GM21526 (cell line): ENCODE data around the gene GREM1.

ENCODE experiments used
- ATAC-seq: cut with Tn5 transposase; IDR thresholded peaks from one replicate; pipeline ENCODE4 v1.9.1; 2021; ENCODE audit warnings: moderate library complexity; ENCODE audit not compliant: unreplicated experiment, low FRiP score

GREM1 gene

DNA sequence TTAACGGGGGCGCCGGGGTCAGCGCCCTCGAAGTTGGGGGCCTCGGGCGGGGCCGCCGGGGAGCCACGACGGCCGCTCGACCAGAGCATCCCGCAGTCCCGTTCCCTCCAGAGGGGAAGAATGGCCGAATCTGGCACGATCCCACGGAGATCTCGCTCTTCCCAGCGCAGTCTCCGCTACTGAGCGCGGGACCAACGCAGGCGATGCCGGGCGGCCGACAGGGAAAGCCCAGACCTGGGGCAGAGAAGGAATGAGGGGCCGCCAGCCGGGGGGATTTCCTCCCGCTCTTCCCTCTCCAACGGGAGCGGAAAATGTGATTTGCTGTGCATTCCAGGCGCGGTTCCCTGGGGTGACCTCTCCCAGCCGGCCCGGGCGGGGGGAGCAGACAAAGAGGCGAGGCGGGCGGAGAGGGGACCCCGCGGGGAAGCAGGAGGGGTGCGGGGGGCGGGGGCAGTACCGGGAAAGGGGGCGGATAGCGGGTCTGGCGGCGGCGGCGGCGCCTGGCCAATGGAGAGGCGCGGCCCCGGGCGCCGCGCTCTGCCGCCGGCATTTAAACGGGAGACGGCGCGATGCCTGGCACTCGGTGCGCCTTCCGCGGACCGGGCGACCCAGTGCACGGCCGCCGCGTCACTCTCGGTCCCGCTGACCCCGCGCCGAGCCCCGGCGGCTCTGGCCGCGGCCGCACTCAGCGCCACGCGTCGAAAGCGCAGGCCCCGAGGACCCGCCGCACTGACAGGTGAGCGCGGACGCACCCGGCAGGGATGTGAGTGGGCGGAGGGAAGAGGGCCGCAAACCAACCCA is at the start of gene GREM1:
Gene GREM1, plus strand, starts transcription at position 579 of the 801 bp plus-strand sequence. CDS start 12,687 bp downstream, outside the sequence.
- no peak for ATAC-seq

DNA sequence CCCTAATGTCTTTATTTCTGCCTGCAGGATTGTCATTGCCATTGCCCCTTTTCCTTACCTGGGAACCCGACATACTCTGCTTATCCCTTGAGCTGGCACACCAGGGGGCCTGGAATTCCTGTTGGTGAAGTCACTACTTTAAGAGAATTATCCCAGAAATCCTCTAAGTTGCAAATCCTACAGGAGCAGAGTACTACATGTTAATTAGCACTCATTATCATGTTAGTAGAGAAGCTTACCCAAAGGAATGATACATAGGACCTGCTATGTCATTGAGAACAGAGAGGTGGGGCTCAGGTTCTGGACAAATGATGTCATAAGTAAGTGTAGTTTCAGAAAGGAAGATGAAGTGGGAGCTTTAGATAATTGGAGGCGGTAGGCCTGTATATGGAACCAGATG is 48.9 kb upstream of the GREM1 start:
- no peak for ATAC-seq

DNA sequence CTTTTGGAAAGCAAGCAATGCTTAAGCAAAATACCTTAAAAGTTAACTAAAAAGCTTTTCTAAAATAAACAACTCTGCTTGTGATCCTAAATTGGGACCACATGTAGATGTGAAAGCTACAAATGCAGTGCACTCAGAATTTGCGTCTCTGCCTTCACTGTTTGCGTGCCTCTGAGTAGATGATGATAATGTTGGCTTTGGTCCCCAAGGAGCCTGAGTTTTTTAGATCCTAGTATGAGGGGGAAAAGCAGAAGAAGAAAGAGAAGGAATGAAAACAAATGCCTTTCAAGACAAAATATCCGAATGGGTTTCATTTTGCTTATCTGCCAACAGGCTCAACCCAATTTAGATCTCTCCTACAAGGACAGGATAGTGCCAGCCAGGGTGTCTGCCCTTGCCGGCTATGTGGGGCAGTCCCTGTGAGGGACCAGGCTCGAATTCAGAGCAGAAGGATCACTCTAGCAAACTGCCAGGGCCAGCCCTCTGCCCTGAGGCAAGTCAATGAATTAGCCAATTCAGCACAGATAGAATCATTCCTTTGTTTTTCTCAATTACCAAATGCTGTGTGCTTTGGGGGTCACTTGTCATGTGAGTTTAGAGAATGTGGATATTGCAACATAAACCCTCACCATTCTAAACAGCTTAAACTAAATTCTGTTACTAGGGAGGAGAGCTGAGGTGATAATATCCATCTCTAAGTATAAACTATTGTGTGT is 47.8 kb upstream of the GREM1 start:
- ATAC-seq = no peak

DNA sequence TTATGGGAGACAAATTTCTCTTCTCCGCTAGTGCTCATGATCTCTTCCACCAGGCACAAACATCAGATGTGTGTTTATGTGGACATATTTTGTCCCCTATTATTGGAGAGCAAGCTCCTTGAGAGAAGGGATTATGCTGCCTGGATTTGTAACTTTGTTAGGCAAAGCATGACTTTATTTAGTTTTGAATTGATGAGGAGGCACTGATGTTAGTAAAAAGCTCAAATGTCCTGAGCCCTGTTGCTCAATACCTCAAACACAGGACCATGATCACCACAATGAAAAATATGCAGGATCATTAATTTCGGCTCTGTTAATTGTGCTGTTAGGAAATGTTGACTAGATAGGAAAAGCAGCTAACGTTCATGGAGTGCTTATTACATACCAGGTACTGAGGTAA is 47.2 kb upstream of the GREM1 start:
- no peak for ATAC-seq

DNA sequence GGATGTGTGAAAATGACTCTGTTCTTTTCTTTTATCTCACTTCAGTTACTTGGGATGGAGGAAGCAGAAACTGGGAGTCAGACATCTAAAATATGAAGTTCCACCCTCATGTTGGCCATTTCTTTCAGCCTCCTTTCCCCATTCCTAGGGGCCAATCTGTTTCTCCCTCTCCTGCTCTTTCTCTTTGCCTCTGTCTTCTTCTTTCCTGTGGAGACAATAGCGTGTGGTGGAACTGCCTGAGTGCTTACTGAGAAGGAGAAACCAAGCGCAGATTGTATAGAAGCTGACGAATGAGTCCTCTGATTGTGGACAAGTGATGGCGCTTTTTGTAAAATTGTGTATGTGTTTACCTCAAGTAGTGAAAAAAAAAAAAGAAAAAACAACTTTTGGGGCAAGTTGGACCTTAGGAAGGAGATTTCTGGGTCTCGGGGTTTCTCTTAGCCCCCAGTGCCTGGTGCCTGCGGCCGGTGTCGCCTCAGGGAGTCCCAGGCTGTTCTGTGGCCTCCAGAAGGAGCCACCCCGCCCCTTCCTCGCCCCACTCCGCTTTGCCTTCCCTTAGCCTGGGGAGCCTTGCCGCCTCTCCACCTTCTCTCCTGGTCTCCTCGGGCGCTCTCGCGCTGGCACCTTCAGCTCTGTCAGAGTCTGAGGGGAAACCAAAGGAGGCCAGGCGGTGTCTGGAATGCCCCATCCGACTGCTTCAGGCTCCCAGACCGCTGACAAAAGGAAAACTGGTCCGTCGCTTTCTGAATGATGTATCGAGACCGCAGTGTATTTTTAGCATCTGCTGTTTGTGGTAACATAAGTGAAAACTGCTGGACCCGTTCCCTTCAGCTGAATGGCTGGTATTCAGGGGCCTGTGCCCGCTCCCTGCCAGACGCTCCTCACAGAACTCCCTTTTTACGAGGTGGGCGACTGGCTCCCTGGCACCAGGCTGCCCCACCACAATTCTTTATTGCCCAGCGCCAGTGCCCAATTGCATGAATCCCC is 46.2 kb upstream of the GREM1 start:
- no peak for ATAC-seq

DNA sequence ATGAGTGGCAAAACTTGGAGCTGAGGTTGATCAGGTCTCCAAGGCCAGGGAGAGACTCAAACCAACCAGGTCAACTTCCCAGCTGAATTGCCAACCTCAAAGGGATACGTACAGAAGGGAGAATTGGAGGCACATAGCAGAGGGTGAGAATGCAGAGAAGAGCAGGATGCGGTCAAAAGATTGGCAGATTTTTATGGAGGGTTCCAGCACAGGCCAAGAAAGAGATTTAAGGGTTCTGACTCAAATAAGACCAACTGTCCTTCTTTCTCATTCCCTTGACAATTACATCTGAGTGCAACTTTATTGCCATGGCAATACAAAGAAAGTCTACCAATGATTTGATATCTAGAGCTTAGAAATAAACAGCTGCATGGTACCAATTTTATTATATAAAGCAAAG is 43.1 kb upstream of the GREM1 start:
- no peak for ATAC-seq

DNA sequence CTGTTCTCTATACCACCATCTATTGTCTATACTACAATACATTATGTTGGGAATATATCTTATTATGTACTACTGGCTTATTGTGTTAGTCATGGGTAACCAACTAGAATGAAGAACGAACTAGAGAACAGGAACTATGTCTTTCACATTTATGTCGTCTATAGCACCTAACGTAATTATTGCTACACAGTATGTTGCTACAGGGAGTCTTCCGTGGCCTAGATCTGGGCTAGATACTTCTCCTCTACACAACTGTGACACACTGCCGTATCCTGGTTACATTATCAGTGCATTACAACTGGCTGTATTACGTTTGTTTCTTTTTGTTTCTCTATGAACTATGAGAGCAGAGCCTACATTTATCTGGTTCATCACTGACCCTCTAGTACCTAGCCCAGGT is 42.3 kb upstream of the GREM1 start:
- no peak for ATAC-seq

DNA sequence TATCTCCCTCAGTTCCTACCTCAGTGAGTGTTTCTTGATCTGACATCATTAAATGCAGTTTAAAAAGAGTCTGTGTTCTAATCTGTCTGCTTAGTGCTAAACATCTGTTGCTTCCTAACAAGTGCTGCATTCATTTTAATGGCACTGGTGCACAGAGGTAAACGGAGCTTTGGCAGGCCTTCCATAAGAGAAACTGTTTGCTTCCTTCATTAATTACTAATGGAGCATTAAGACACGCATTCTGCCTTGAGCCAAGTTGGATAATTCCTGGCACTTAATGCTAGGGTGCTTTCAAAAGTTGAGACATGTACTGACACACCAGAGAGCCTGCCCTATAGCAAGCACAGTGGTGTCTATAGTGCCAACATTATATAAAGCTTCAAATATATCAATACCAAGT is 41.6 kb upstream of the GREM1 start:
- ATAC-seq = no peak

DNA sequence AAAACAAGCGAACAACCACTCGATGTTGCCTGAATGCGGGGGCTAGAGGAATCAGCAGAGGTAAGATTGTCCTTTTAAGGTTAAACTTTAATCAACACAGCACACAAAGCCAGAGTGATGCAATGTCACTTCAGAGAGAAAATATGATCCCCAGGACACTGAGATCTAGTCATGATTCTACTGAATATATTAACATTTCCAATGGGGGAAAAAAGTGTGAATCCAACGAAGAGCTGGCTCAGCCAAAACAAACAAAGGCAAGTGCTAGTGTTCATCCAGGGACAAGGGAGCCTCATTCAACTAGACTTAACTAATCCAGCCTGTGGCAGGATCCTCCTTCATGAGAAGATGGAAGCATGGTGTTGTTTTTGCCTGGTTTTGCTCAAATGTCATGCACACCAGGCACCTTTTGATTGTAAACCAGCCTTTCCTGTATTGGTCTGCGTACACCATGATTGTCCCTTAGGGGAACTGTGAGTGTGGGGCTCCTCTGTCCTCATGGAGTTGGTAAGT is 40.5 kb upstream of the GREM1 start:
- no peak for ATAC-seq

DNA sequence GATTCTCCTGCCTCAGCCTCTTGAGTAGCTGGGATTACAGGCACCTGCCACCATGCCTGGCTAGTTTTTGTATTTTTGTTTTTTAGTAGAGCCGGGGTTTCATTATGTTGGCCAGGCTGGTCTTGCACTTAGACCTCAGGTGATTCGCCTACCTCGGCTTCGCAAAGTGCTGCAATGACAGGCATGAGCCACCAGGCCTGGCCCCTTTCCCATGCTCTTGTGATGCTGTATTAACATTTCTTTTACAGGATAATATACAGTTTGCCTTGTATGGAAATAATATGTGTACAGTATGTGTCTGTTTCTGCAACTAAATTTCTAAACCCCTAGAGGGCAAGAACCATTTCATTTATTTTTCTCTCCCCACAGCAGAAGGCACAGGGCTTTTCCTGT is 38.5 kb upstream of the GREM1 start:
- no peak for ATAC-seq

DNA sequence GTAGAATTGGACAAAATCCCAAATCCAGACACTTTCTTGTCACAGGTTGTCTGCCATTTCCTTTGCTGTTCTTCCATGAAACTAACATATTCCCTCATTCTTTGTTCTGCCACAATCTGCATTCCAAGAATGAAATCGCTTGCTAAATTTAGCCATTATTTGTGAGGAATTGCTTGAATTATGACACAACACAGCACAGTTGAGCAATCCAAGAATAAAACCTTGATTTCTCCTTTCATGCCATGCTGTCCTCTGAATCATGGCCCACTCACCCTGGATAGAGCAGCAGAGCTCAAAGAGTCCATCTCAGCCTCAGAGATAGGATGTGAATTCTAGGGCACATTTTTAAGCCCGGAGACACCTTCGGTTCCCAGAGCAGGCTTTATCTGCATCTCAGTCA is 35.2 kb upstream of the GREM1 start:
- no peak for ATAC-seq

DNA sequence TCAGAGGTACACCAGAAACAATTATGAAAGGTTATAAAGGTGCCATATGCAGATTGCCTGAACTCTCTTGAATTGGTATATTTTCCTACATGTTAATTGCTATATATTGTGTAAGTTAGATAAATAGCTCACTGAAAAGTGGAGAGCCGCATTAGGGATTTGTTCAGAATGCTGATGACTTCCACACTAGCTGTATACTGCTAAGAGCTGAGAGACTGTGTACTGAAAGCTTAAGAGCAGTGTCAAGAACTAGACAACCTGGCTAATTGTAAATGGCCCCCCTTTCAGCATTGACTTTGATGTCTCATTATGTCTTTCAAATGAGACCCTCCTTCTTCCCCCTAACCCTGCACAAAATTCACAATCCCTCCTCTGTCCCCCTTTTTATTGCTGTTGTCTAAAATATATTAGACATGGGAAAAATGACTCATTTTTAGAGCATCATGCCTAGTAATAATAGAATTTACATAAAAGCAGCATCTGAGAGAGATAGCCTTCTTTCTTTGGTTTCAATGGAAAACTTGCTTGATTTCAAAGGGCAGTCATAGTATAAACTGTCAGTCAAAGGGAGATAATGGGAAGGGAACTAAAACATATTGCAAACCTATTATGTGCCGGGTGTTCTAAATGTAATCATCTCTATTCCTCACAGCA is 34.7 kb upstream of the GREM1 start:
- ATAC-seq = no peak

DNA sequence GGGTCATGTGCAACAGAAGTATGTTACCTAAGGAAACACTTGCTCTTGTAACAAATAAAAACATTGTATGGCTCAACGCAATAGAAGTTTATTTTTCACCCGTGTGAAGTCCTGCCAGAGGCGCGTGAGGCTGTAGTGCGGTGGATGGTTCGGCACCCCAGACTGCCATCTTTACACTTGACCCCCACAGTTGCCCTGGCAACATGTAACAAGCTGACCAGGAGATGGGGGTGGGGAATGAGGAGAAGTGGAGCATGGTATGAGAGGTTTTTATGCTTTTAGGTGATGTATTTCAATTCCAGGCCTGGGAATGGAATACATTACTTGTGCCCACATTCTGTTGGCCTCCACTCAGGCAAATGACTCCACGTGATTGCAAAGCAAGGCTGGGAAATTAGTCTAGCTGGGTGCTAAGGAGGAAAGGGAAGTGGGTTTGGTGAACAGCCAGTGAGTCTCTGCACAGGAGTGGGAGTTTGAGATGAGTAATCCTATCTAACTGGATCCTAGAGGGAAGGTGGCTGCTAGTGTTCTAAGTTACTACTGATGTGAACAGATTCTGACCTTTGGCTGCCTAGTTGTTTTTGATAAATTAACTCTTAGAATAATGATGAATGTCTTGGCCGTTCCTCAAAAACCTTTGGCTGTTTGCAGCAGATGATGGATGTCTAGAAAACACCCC is 33.8 kb upstream of the GREM1 start:
- no peak for ATAC-seq

DNA sequence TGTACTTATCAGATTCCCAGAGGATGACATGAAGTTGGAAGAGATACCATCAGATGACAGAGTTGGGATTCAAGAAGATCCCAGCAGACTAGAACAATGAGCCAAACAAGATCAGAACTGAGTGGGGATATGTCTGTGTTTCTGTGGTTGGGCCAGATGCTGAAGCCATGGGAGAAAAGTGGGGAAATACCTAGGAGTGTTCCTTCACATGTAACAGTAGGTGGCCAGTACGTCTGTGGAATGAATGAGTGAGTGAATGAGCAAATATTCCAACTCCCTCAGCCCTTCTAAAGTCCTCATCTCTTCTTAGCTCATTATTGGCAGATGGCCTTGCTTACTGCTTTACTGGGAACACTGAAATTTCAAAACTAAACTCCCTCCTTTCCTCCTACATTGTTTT is 32.2 kb upstream of the GREM1 start:
- ATAC-seq = no peak

DNA sequence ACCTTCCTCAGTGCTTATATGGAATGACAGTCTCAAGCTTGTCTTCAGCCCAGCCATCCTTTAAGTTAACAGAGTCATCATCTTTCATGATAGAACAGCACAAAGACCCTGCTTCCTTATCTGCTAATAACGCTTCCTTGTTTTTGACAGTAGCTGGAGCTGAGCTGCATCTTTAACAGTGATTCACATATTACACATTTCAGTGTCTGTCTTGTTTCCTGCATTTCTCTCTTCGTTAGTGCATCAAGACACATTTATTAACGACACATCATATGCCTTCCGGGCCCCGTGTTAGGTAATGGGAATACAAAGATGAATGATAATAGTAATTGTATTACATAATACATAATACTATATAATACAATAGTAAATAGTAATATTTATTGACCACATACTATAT is 30.2 kb upstream of the GREM1 start:
- ATAC-seq = no peak

DNA sequence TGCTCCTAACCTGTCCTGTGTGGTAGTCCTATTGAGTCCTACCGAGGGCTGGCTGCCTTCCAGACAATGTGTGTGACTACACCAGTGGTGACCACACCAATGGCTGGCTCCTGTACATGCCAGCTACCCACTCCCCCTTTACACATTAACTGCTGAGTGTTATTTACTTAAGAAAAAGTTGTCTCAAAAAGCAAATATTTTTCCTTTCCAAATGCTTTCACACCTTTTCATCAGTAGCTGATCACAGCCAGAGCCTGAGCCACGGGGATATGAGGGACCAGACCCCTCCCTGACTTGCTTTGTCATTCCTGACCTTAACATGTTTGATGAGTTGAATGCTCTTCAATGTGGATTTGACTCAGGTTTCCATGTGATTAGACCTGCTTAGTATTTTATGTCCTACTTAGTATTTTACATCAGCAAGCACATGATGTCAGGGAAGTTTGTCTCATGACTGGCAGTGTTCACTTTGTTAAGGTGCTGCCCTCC is 29.6 kb upstream of the GREM1 start:
- no peak for ATAC-seq

DNA sequence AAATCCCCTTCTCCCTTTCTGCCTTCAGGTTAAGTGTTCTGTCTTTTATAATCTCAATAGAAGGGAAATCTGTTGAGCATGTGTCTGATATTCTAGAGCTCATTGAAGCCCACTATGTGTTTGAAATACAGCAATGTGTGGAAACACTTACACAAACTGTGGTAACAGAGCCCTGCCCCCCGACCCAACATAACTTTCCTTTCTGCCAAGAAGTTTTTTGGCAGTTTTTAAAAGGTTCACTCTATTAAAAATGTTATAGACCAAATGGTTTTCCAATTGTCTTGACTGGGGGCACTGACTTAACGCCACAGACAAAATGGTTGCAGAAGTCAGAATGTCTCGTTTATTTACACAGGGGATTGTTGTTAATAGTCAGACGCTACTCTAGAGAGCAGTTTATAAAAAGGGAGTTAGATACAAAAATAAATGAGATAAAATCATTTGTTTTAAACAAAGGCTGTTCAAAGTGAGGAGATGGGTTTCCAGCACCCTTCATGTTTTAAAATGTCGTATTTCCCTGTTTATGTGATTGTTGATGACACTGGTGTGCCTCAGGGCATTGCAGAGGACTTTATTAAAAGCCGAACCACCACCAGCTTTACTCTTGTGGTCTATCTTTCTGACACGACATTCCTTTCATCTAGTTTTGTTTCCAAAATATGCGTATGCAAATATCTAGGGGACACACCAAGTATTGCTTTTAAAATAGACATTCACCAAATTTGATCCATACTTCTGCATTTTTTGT is 26.7 kb upstream of the GREM1 start:
- no peak for ATAC-seq

DNA sequence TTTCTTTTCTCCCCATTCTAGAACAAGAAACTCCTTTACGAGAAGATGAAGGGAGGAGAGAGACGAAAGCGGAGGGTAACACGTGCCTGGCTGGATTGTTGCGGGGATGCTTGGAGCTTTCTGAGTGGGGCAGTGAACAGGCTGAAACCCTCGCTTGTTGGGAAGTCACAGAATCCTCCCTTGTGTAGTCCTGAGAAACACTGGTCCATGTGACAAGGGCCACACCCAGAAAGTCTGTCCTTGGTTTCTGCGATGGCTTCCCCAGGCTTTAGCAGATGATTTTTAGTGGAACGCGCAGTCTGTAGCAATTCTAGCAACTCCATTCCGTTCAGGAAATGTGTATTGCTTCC is 26.1 kb upstream of the GREM1 start:
- ATAC-seq = no peak

DNA sequence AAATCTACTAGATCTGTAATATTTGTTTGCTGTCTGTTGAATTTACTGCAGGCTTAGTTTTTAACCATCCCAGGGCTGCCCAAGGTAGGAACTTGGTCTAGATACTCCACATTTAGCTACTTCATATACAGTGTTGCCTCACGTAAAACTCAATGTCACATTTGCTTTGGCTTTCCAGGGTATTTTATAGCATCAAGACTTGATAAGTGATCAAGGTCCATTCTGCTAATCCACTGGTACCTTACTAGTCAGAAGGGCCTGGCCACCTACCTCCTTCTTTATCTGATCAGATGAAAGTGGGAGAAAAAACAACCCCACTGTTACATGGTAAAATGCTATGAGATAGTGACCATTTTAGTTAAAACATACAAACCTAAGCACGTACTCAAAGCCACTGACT is 25.5 kb upstream of the GREM1 start:
- ATAC-seq = no peak
